WTC11 (cell line): Measurements from ENCODE around the gene CCDC89. TPM values are rescaled to one million over a fixed set of nuclear protein-coding genes. Genes with fewer than 3 reads are reported as not detected.

Experiments used
- ATAC-seq: fragments of 200-7000 bp; cut with Tn5 transposase; 2 replicates; pipeline ENCODE4 v1.10.0; 2021; ENCODE audit warnings: mild to moderate bottlenecking, moderate library complexity
- Bru-seq: library from RNA; stranded (reverse); fragments of 400-500 nt; gene quantifications from one replicate; lab custom pipeline; 2021; lab: Mats Ljungman, UMichigan
- CTCF ChIA-PET: fragments of 300-600 bp; sonication (Branson Sonifier 250); formaldehyde crosslinking; loops from one replicate; lab custom pipeline; 2021; ENCODE audit warnings: antibody characterized with exemption; lab: Charles Lee
- POLR2A ChIA-PET: fragments of 350-600 bp; sonication (Branson Sonifier 250); formaldehyde crosslinking; loops from one replicate; lab custom pipeline; 2021; ENCODE audit warnings: antibody characterized with exemption; lab: Charles Lee
- DNase-seq: peaks from one replicate; pipeline ENCODE4 v3.0.0; 2021; ENCODE audit warnings: low spot score
- H3K27ac Mint-ChIP-seq: 2 replicates; pipeline ENCODE4 v1.8.0; 2021; ENCODE audit warnings: mixed read lengths
- H3K27me3 Mint-ChIP-seq: 2 replicates; pipeline ENCODE4 v1.8.0; 2021; ENCODE audit warnings: low read depth, mild to moderate bottlenecking, moderate library complexity, mixed read lengths
- H3K36me3 Mint-ChIP-seq: 2 replicates; pipeline ENCODE4 v1.8.0; 2021; ENCODE audit warnings: mixed read lengths
- H3K4me1 Mint-ChIP-seq: 2 replicates; pipeline ENCODE4 v1.8.0; 2022; ENCODE audit warnings: mixed read lengths
- H3K4me3 Mint-ChIP-seq: 2 replicates; pipeline ENCODE4 v1.8.0; 2021; ENCODE audit warnings: mild to moderate bottlenecking, moderate library complexity, mixed read lengths
- H3K9me3 Mint-ChIP-seq: 2 replicates; pipeline ENCODE4 v1.8.0; 2021; ENCODE audit warnings: mixed read lengths
- AR ChIP-seq: fragments of 250-450 bp; sonication (Bioruptor Pico); IDR thresholded peaks from 2 replicates; pipeline ENCODE4 v1.9.0; 2021; ENCODE audit warnings: mild to moderate bottlenecking
- ATF2 ChIP-seq: sonication (generic); formaldehyde crosslinking; IDR thresholded peaks from 2 replicates; pipeline ENCODE4 v1.8.1; 2022; ENCODE audit warnings: low read depth, missing genetic modification reagents, borderline replicate concordance
- ATF3 ChIP-seq: sonication (generic); formaldehyde crosslinking; conservative IDR thresholded peaks from 2 replicates; pipeline ENCODE4 v1.8.1; 2022; ENCODE audit warnings: mild to moderate bottlenecking, missing genetic modification reagents
- CBFB ChIP-seq: sonication (generic); formaldehyde crosslinking; IDR thresholded peaks from 2 replicates; pipeline ENCODE4 v1.8.1; 2022; ENCODE audit warnings: mild to moderate bottlenecking, low read depth, missing genetic modification reagents
- CTCF ChIP-seq: fragments of 200-600 bp; IDR thresholded peaks from 2 replicates; pipeline ENCODE4 v1.8.0; 2022; ENCODE audit warnings: antibody characterized with exemption
- ELF4 ChIP-seq: sonication (generic); formaldehyde crosslinking; IDR thresholded peaks from 2 replicates; pipeline ENCODE4 v1.8.1; 2022; ENCODE audit warnings: low read depth, mild to moderate bottlenecking, moderate library complexity, missing genetic modification reagents
- ERG ChIP-seq: fragments of 250-450 bp; sonication (Bioruptor Pico); IDR thresholded peaks from 2 replicates; pipeline ENCODE4 v1.8.0; 2021; ENCODE audit warnings: mild to moderate bottlenecking
- FOXP4 ChIP-seq: sonication (generic); formaldehyde crosslinking; IDR thresholded peaks from 2 replicates; pipeline ENCODE4 v1.8.0; 2022; ENCODE audit warnings: mild to moderate bottlenecking, missing genetic modification reagents
- IRF1 ChIP-seq: sonication (generic); formaldehyde crosslinking; IDR thresholded peaks from 2 replicates; pipeline ENCODE4 v1.8.0; 2023; ENCODE audit warnings: missing genetic modification reagents
- NFATC4 ChIP-seq: fragments of 250-450 bp; sonication (Bioruptor Pico); IDR thresholded peaks from 2 replicates; pipeline ENCODE4 v1.9.0; 2021; ENCODE audit warnings: mild to moderate bottlenecking
- OVOL2 ChIP-seq: fragments of 250-450 bp; sonication (Bioruptor Pico); IDR thresholded peaks from 2 replicates; pipeline ENCODE4 v1.9.0; 2021; ENCODE audit warnings: mild to moderate bottlenecking, borderline replicate concordance
- USF2 ChIP-seq: sonication (generic); formaldehyde crosslinking; IDR thresholded peaks from 2 replicates; pipeline ENCODE4 v1.8.1; 2023; ENCODE audit warnings: mild to moderate bottlenecking, missing genetic modification reagents, moderate library complexity
- ZNF138 ChIP-seq: sonication (generic); formaldehyde crosslinking; conservative IDR thresholded peaks from 2 replicates; pipeline ENCODE4 v1.8.1; 2022; ENCODE audit warnings: mild to moderate bottlenecking, moderate library complexity, missing genetic modification reagents
- ZNF232 ChIP-seq: sonication (generic); formaldehyde crosslinking; IDR thresholded peaks from 2 replicates; pipeline ENCODE4 v1.8.0; 2022; ENCODE audit warnings: mild to moderate bottlenecking, missing genetic modification reagents
- ZNF396 ChIP-seq: fragments of 250-450 bp; sonication (Bioruptor Pico); IDR thresholded peaks from 2 replicates; pipeline ENCODE4 v1.8.0; 2021; ENCODE audit warnings: mild to moderate bottlenecking, moderate library complexity, borderline replicate concordance
- ZNF425 ChIP-seq: fragments of 250-450 bp; sonication (Bioruptor Pico); conservative IDR thresholded peaks from 2 replicates; pipeline ENCODE4 v1.9.0; 2021; ENCODE audit warnings: mild to moderate bottlenecking
- ZSCAN18 ChIP-seq: fragments of 250-450 bp; sonication (Bioruptor Pico); IDR thresholded peaks from 2 replicates; pipeline ENCODE4 v2.1.2; 2022; ENCODE audit warnings: mild to moderate bottlenecking, moderate library complexity
- long read RNA-seq, 3 experiments: library from RNA in 1 of 3; library from capped mRNA in 1 of 3; library from polyadenylated mRNA in 1 of 3; unstranded in 2 of 3; stranded (forward) in 1 of 3; transcript quantifications; one replicate each; pipeline ENCODE4 v2.0.0, GENCODE V29; 2021
- total RNA-seq: library from RNA; stranded (reverse); gene quantifications from 3 replicates; pipeline ENCODE4 v1.2.3, GENCODE V29; 2021

CCDC89 gene
- total RNA-seq (not detected in 3 replicates), Bru-seq, nascent RNA (percentile 30 among the genes with signal in this experiment)
- long read RNA-seq, experiment 1, result 0 reads
- long read RNA-seq, experiment 2, result 0 reads
- long read RNA-seq, experiment 3, partial matches to known transcripts, result 0 of 1 reads
- long read RNA-seq, experiment 3, other reads (novel, unspliced or antisense), result 0 of 1 reads

GRCh38 chr11:85685820-85686459 is at the start of gene CCDC89:
TSS of gene CCDC89 (minus strand) at chr11:85686195. CDS start at chr11:85686130, 65 bp downstream.
- H3K27ac Mint-ChIP-seq, result no peak within 1 kb of the TSS
- H3K27me3 Mint-ChIP-seq, result peaks cover 6% of the 10 kb centered on the region; the same call in 1 of the 2 replicates
- ChIA-PET CTCF (interaction anchor here (1.1 to 1.5 kb wide), 2 partner anchors 9 to 140 kb away, joined by 3 to 4 read pairs; no protein-coding TSS in a partner anchor), POLR2A (no interaction called here)
- TF ChIP-seq CTCF, result no peak
- TF ChIP-seq CBFB, result no peak
- TF ChIP-seq ZSCAN18 (CRISPR knock-in tag), result no peak
- no peak for TF ChIP-seq OVOL2 (CRISPR knock-in tag)
- TF ChIP-seq ATF2, result no peak
- no peak for TF ChIP-seq ATF3
- no peaks in the 10 kb centered on the region for H3K36me3 Mint-ChIP-seq
- H3K9me3 Mint-ChIP-seq, result no peaks in the 10 kb centered on the region
- DNase-seq (no peak), ATAC-seq (peak; percentile 69)
- no peak within 1 kb of the TSS for H3K4me3 Mint-ChIP-seq
- H3K4me1 Mint-ChIP-seq, result peaks cover 5% of the 10 kb centered on the region

GRCh38 chr11:85732965-85733364 is 47.0 kb upstream of the CCDC89 start:
- peaks cover 2% of the 10 kb centered on the region; the same call in 1 of the 2 replicates for H3K36me3 Mint-ChIP-seq
- peaks cover 17% of the 10 kb centered on the region for H3K9me3 Mint-ChIP-seq
- no peak overlapping the region for H3K27ac Mint-ChIP-seq
- DNase-seq (no peak), ATAC-seq (no peak)
- ChIA-PET POLR2A (no interaction called here), CTCF (interaction anchor here (0.6 kb wide), 1 partner anchor 65 kb away, joined by 3 read pairs; no protein-coding TSS in a partner anchor)
- no peak overlapping the region for H3K4me3 Mint-ChIP-seq
- peaks cover 8% of the 10 kb centered on the region for H3K4me1 Mint-ChIP-seq
- no peaks in the 10 kb centered on the region for H3K27me3 Mint-ChIP-seq
- no peak for TF ChIP-seq NFATC4
- no peak for TF ChIP-seq ZNF425 (CRISPR knock-in tag)
- TF ChIP-seq ZNF138, result no peak
- TF ChIP-seq AR (CRISPR knock-in tag), result no peak
- TF ChIP-seq ZNF396, result no peak
- TF ChIP-seq FOXP4 (CRISPR knock-in tag), result no peak
- no peak for TF ChIP-seq IRF1
- no peak for TF ChIP-seq ELF4 (CRISPR knock-in tag)
- TF ChIP-seq ZNF232 (CRISPR knock-in tag), result no peak
- TF ChIP-seq USF2 (CRISPR knock-in tag), result no peak
- no peak for TF ChIP-seq ERG (CRISPR knock-in tag)
